ENCODE measurements around the gene LYPD6B.

- TF ChIP-seq CTCF (conservative IDR thresholded peaks at IDR 0.05; ENCODE audit: low read length) (no peak), EZH2phosphoT487 (IDR thresholded peaks at IDR 0.05; ENCODE audit: borderline replicate concordance) (no peak)
Observed at GRCh38 chr2:149221002-149221401, 182.5 kb downstream of the LYPD6B start.

All from Loucy (cell line).